Colonic mucosa (tissue), 4 donors: ENCODE results near the gene MEAF6. TPM values are rescaled to one million over a fixed set of nuclear protein-coding genes. Genes with fewer than 3 reads are reported as not detected.

ENCODE experiments used
- DNase-seq: peaks from one replicate; pipeline ENCODE4 v3.0.0-alpha.2; 2020
- H3K27ac ChIP-seq: fragments of 200-600 bp; one replicate; pipeline ENCODE4 v1.8.0; 2021
- H3K27me3 ChIP-seq: fragments of 200-600 bp; one replicate; pipeline ENCODE4 v1.8.0; 2021
- H3K36me3 ChIP-seq: fragments of 200-600 bp; one replicate; pipeline ENCODE4 v1.8.0; 2021
- H3K4me1 ChIP-seq: fragments of 200-600 bp; one replicate; pipeline ENCODE4 v1.8.0; 2021; ENCODE audit warnings: mild to moderate bottlenecking
- H3K4me3 ChIP-seq: fragments of 200-600 bp; one replicate; pipeline ENCODE4 v1.8.0; 2021
- H3K9ac ChIP-seq, 2 donors: one replicate each; pipeline ENCODE4 v1.7.0; 2013; ENCODE audit warnings: control low read depth in 2 of 2, low read depth in 2 of 2, low read length in 2 of 2
- H3K9me3 ChIP-seq: fragments of 200-600 bp; one replicate; pipeline ENCODE4 v1.8.0; 2021
- intact Hi-C: fragments of 100-400 bp; cut with DNase I; formaldehyde crosslinking; loops from one replicate; pipeline ENCODE4 v1.14.1; 2022
- total RNA-seq, 2 donors: library from RNA; stranded (reverse); fragmentation: NEBNext Ultra II Directional in 1 of 2; extraction: Animal tissue kit (Norgen Biotek cat#: 25700) in 1 of 2; gene quantifications; one replicate each; pipeline ENCODE4 v1.2.1, GENCODE V29; 2021
- TF ChIP-seq, protein P1 (sequence below): fragments of 200-600 bp; IDR thresholded peaks from one replicate; pipeline ENCODE4 v1.8.0; 2022; ENCODE audit warnings: antibody characterized with exemption, mild to moderate bottlenecking
- donor health status: healthy.
- donor health status: DM: no; HTN: no; CAD: no.
- donor health status: DM: no; HTN: no; CAD: no.

Gene MEAF6
- total RNA-seq, 2 donors from 2014 or later = 32.9 to 40.6 TPM

- H3K27me3 ChIP-seq = no peaks in the 10 kb centered on the region
- no peak overlapping the region for H3K27ac ChIP-seq
- no peak overlapping the region for H3K4me3 ChIP-seq
- no peaks in the 10 kb centered on the region for H3K9me3 ChIP-seq
- no peak for DNase-seq
- intact Hi-C loops = no loop called here
- TF ChIP-seq, protein P1, sequence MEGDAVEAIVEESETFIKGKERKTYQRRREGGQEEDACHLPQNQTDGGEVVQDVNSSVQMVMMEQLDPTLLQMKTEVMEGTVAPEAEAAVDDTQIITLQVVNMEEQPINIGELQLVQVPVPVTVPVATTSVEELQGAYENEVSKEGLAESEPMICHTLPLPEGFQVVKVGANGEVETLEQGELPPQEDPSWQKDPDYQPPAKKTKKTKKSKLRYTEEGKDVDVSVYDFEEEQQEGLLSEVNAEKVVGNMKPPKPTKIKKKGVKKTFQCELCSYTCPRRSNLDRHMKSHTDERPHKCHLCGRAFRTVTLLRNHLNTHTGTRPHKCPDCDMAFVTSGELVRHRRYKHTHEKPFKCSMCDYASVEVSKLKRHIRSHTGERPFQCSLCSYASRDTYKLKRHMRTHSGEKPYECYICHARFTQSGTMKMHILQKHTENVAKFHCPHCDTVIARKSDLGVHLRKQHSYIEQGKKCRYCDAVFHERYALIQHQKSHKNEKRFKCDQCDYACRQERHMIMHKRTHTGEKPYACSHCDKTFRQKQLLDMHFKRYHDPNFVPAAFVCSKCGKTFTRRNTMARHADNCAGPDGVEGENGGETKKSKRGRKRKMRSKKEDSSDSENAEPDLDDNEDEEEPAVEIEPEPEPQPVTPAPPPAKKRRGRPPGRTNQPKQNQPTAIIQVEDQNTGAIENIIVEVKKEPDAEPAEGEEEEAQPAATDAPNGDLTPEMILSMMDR = no peak
- no peaks in the 10 kb centered on the region for H3K4me1 ChIP-seq
- H3K36me3 ChIP-seq = no peaks in the 10 kb centered on the region
- H3K9ac ChIP-seq = no peak overlapping the region
These were observed 50.1 kb downstream of the MEAF6 start for GRCh38 chr1:37464443-37464842.

- DNase-seq = no peak
These were observed 52.7 kb downstream of the MEAF6 start for GRCh38 chr1:37461698-37462436.

GRCh38 chr1:37458551-37458950, 56.0 kb downstream of the MEAF6 start:
- intact Hi-C loops = loop anchor here (5.0 kb wide), 1 partner anchor 224 kb away; no protein-coding TSS in a partner anchor
- Histone ChIP-seq H3K4me3 (no peak overlapping the region), H3K4me1 (no peaks in the 10 kb centered on the region), H3K27me3 (no peaks in the 10 kb centered on the region), H3K9me3 (no peaks in the 10 kb centered on the region), H3K36me3 (no peaks in the 10 kb centered on the region), H3K27ac (no peak overlapping the region), H3K9ac (no peak overlapping the region)
- TF ChIP-seq, protein P1 = no peak
- no peak for DNase-seq

More at GRCh38 chr1:37461698-37462436, 52.7 kb downstream of the MEAF6 start:
- H3K4me1 ChIP-seq = no peaks in the 10 kb centered on the region
- TF ChIP-seq, protein P1 = no peak
- no peak overlapping the region for H3K9ac ChIP-seq
- no peaks in the 10 kb centered on the region for H3K9me3 ChIP-seq
- H3K27ac ChIP-seq = no peak overlapping the region
- no peaks in the 10 kb centered on the region for H3K27me3 ChIP-seq
- no peaks in the 10 kb centered on the region for H3K36me3 ChIP-seq
- intact Hi-C loops = no loop called here
- H3K4me3 ChIP-seq = no peak overlapping the region

DNA sequence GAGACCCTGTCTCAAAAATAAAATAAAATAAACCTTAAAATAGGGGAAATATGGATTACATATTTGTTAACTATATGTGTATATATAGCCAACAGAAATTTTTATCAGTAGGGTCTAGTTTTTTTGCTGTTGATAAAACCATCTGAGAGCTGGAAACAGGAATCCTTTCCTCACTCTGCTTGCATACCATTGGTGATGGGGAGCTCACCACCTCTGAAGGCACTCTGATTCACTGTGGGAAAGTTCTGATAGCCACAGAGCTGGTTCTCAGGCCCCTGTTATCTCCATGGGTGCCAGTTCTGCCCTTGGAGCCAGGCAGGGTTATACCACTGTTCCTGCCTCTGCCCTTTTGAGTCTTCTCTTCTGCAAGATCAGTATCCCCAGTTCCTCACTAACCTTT, 58.0 kb downstream of the MEAF6 start:
- no peaks in the 10 kb centered on the region for H3K9me3 ChIP-seq
- intact Hi-C loops = loop anchor here (5.0 kb wide), 1 partner anchor 226 kb away; no protein-coding TSS in a partner anchor

DNA sequence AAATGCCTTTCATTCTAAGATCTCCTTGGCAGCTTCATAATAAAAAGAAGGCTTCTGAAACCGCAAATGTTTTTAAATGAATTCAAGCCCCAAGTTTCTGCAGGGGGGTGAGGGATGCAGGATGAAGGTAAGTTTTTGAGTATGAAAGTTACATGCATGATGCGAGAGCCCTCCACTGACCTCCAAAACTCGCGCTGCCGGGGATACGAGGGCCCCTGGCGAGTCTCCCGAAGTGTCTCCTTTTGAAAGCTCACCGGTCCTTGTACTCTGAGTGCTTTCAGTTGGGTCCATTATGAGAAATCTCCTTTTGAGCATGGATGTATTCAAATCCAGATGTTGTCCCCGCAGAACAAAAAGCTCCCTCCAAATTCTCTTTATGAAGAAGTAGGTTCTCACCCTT, 59.0 kb downstream of the MEAF6 start:
- no peak overlapping the region for H3K9ac ChIP-seq
- DNase-seq = no peak
- H3K27ac ChIP-seq = no peak overlapping the region

More for the DNA sequence above, 58.0 kb downstream of the MEAF6 start:
- no peak overlapping the region for H3K27ac ChIP-seq
- DNase-seq = no peak
- no peaks in the 10 kb centered on the region for H3K4me1 ChIP-seq
- no peak overlapping the region for H3K9ac ChIP-seq
- TF ChIP-seq, protein P1 = no peak
- H3K4me3 ChIP-seq = no peak overlapping the region
- no peaks in the 10 kb centered on the region for H3K36me3 ChIP-seq
- H3K27me3 ChIP-seq = no peaks in the 10 kb centered on the region

More for the DNA sequence above, 59.0 kb downstream of the MEAF6 start:
- Histone ChIP-seq H3K4me3 (no peak overlapping the region), H3K4me1 (no peaks in the 10 kb centered on the region), H3K36me3 (no peaks in the 10 kb centered on the region), H3K9me3 (no peaks in the 10 kb centered on the region), H3K27me3 (no peaks in the 10 kb centered on the region)
- TF ChIP-seq, protein P1 = no peak
- intact Hi-C loops = loop anchor here (2.0 to 5.0 kb wide), 2 partner anchors 31 to 227 kb away; no protein-coding TSS in a partner anchor
